ENCODE measurements around the gene MAML3. TPM values are rescaled to one million over a fixed set of nuclear protein-coding genes. Genes with fewer than 3 reads are reported as not detected.

Gene MAML3
- total RNA-seq, 1 donor from 2014 or later = 4.3 TPM

DNA sequence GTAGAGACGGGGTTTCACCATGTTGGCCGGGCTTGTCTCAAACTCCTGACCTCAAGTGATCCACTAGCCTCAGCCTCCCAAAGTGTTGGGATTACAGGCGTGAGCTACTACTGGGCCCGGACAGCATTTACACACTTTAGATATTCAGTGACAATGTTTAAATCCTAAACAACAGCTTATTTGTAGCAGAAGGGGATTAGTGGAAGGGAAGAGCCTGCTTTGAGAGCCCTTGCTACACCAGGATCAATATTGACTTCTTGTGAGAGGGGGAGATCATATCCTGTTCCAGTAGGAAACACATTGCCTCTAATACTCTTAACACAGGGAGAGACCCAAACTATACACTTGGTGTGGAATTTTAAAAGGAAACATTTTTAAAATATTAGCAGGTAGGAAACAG lies 481.3 kb downstream of the MAML3 start:
- intact Hi-C loops (cut with micrococcal nuclease) = no loop called here

DNA sequence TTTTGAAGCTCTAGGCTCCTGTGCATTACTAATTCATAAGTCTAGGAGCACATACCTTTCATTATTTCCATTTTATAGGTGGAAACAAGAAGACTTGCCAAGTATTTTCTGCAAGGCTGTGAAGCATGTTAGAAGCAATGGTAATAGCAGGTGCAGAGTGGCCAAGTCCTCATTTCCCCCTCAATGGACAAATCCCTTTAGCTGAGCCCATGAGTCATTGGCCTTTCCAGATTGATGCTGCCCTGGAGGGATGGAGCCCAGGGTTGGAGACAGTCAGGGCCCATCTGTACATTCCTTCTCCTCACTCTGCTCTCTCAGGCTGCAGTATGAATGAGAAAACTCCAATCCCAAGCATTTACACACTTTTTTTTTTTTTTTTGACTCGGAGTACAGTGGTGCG lies 481.8 kb downstream of the MAML3 start:
- intact Hi-C loops (cut with micrococcal nuclease) = no loop called here

- intact Hi-C loops (cut with micrococcal nuclease) = no loop called here
Measured at GRCh38 chr4:139670775-139671174, 483.2 kb downstream of the MAML3 start.

- intact Hi-C loops (cut with micrococcal nuclease) = loop anchor here (5.0 to 10.0 kb wide), 3 partner anchors 218 to 855 kb away; partner anchors contain the start of genes ELMOD2 and RAB33B
Measured at GRCh38 chr4:139669890-139670289, 484.1 kb downstream of the MAML3 start.

- intact Hi-C loops (cut with micrococcal nuclease) = loop anchor here (5.0 to 10.0 kb wide), 3 partner anchors 217 to 855 kb away; partner anchors contain the start of genes ELMOD2 and RAB33B
Measured at GRCh38 chr4:139669335-139669734, 484.6 kb downstream of the MAML3 start.

DNA sequence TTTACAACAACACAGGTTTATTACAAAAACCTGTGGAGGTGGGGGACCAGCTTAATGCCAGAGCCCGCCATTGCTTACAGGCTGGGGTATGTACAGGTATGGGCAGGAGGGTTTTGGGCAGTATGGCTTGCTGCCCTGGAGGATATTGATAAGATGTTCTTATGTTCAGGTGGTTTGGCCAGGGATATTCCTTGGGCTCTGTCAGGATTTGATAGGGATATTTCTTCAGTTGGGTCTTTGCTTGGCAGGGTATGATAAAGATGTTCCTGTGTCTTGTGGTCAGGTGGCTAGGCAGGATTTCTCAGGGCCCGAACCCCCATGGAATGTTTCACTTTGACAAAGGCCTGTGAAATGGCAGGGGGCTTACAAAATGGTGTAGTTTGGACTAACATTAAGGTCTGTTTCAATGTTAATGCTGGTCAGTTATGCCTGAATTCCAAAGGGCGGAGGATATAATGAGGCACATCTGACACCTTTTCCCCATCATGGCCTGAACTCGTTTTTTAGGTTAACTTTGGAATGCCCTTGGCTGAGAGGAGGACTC lies 485.3 kb downstream of the MAML3 start:
- intact Hi-C loops (cut with micrococcal nuclease) = loop anchor here (5.0 to 10.0 kb wide), 3 partner anchors 216 to 856 kb away; partner anchors contain the start of genes ELMOD2 and RAB33B

DNA sequence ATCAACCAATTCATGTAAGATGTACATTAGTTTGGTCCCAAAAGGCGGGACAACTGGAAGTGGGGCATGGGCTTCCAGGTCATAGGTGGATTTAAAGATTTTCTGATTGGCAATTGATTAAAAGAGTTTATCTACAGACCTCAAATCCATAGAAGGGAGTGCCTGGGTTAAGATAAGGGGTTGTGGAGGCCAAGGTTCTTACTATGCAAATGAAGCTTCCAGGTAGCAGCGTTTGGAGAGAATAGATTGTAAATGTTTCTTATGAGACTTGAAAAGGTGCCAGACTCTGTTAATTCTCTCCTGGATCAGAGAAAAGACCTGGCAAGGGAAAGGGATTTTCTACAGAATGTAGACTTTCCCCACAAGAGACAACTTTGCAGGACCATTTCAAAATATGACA lies 485.9 kb downstream of the MAML3 start:
- intact Hi-C loops (cut with micrococcal nuclease) = loop anchor here (5.0 to 10.0 kb wide), 3 partner anchors 216 to 857 kb away; partner anchors contain the start of genes ELMOD2 and RAB33B

Other genes with a start within 250 kb of the MAML3 start
- gene SCOC, start 219.5 kb upstream of the MAML3 start, total RNA-seq = 21.5 and 23.0 TPM in 2 replicates